ENCODE data around the gene PITX3. TPM values are rescaled to one million over a fixed set of nuclear protein-coding genes. Genes with fewer than 3 reads are reported as not detected.

PITX3 gene
- total and polyA plus RNA-seq, 10 of the 15 experiments (the other 5 are each of a cell fraction or from before 2014, with no cell fraction given): not detected

DNA sequence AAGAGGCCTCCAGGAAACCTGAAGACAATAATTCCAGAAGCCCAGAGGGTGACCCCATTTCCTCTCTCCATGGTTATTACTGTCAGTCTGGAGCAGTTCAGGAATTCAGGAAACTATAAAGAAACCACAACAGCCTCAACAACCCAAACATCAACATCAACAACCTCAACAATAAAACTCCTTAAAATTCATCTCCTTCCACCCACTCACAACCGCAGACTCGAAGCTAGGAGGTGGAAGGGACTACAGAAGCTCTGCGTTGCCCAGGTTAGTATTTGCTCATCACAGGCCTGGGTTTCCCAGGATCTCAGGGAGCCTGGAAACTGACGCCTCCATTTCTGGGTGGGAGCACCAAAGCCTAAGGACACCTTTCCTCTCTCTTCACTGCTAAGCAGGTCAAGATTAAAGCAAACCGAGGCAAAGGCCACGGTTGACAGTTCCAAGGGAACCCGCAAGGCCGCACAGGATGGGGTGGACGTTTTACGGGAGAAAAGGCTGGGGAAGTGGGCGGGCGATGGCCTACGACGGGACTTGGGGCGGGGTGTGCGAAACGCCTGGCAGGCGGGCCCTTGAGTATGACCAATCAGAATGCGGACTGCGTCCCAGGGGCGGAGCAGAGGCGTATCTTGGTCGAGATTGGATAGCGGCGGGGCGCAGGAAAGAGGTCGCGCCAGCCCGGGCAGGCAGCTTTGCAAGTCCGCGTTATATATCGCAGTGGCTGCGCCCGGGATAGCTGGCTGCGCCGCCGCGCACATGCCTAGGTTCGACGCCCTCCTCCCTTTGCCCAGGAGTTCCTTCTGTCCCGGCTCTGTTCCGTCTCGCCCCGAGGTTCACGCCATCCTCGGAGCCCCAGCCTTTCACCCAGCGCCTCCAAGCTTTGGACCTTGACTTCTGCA, 15.4 kb downstream of the PITX3 start, which contains the start of gene ELOVL3:
Gene ELOVL3 (plus strand): TSS at position 654 of the 896 bp plus-strand sequence. CDS start 250 bp downstream, outside the sequence.
- BruUV-seq (replicated peaks): no TSS peak
- Histone ChIP-seq H3K4me1 (ENCODE audit: control insufficient read depth, insufficient read depth, low read length) (peaks cover 11% of the 10 kb centered on the region), H3K9me3 (replicated peaks; ENCODE audit: control insufficient read depth, insufficient read depth, low read length) (no peaks in the 10 kb centered on the region), H3K27me3 (replicated peaks in 1 of 2; ENCODE audit: control insufficient read depth in 2 of 2, insufficient read depth in 2 of 2, low read length in 1 of 2) (peaks cover 5 to 7% of the 10 kb centered on the region in 2 experiments), H3K4me3 (peak within 1 kb of the TSS; percentile 54; the same call in 1 of the 2 replicates), H3K9ac (ENCODE audit: control insufficient read depth, insufficient read depth, low read length) (no peak within 1 kb of the TSS), H4K20me1 (ENCODE audit: control insufficient read depth, insufficient read depth) (no peaks in the 10 kb centered on the region), H3K36me3 (ENCODE audit: control insufficient read depth in 2 of 2, insufficient read depth in 2 of 2, low read length in 1 of 2) (no peaks in the 10 kb centered on the region), H3K79me2 (ENCODE audit: control insufficient read depth, insufficient read depth, low read length) (no peaks in the 10 kb centered on the region), H2AFZ (ENCODE audit: control insufficient read depth, low read depth, low read length) (peak within 1 kb of the TSS; percentile 90), H3K27ac (ENCODE audit: control insufficient read depth, insufficient read depth) (no peak within 1 kb of the TSS), H3K4me2 (ENCODE audit: control insufficient read depth, insufficient read depth) (peak within 1 kb of the TSS; percentile 93)
- ChIA-PET RAD21 (ENCODE audit: unreplicated experiment) (interaction anchor here (1.4 to 13.1 kb wide), 3 partner anchors 14 to 128 kb away, joined by 5 to 256 read pairs (median 18); no protein-coding TSS in a partner anchor), SMC1A (ENCODE audit: uncharacterized antibody, unreplicated experiment) (interaction anchor here (1.3 to 12.2 kb wide), 4 partner anchors 57 to 168 kb away, joined by 3 to 231 read pairs (median 8); no protein-coding TSS in a partner anchor), CTCF (interaction anchor here (1.0 to 15.4 kb wide), 9 partner anchors 9 to 254 kb away, joined by 3 to 632 read pairs (median 3); no protein-coding TSS in a partner anchor), POLR2A (no interaction called here)
- intact Hi-C loops (cut with micrococcal nuclease; ENCODE audit: unreplicated experiment): loop anchor here (5.0 kb wide), 1 partner anchor 251 kb away; no protein-coding TSS in a partner anchor
- FAIRE-seq (peak; percentile 96), ATAC-seq (peak; percentile 86), DNase-seq (ENCODE audit: low read depth, low spot score) (peak; percentile 53)
- WGBS (ENCODE audit: insufficient coverage, insufficient replicate concordance, low lambda C conversion rate, missing lambda C conversion rate): 5% methylated on average over 47 of the region's 47 CpGs
- in situ Hi-C loops (cut with MboI): loop anchor here (5.0 kb wide), 2 partner anchors 126 to 181 kb away; no protein-coding TSS in a partner anchor
- TF ChIP-seq EGR1 (IDR thresholded peaks at IDR 0.05; ENCODE audit: borderline replicate concordance in 1 of 2, low read depth in 2 of 2, low read length in 2 of 2): peak in 1 of 2 experiments; percentile 11; a peak in 1 of 3 replicates
- TF ChIP-seq MAX (IDR thresholded peaks at IDR 0.05; ENCODE audit: low read depth, low read length): peak; percentile 64; the same call in 1 of the 2 replicates
- no peak for TF ChIP-seq ZZZ3 (IDR thresholded peaks at IDR 0.05; ENCODE audit: control insufficient read depth, insufficient read length, low read depth)
- TF ChIP-seq ETV6 (conservative IDR thresholded peaks at IDR 0.05 in 1 of 2, IDR thresholded peaks at IDR 0.05 in 1 of 2; ENCODE audit: borderline replicate concordance in 1 of 2, low read depth in 1 of 2): no peak
- no peak for TF ChIP-seq TBL1XR1 (IDR thresholded peaks at IDR 0.05; ENCODE audit: low read depth, low read length)
- no peak for TF ChIP-seq BCL11A (IDR thresholded peaks at IDR 0.05; ENCODE audit: low read depth, low read length)
- TF ChIP-seq SUZ12 (IDR thresholded peaks at IDR 0.05; ENCODE audit: unreplicated experiment): no peak
- 0 out of 2 replicates have a peak, but pooled peaks have one; percentile 19 for TF ChIP-seq CHD2 (IDR thresholded peaks at IDR 0.05; ENCODE audit: borderline replicate concordance, low read depth, low read length)
- no peak for TF ChIP-seq RAD21 (IDR thresholded peaks at IDR 0.05; ENCODE audit: insufficient read depth, low read depth, low read length)
- no peak for TF ChIP-seq SUPT20H (IDR thresholded peaks at IDR 0.05; ENCODE audit: borderline replicate concordance, control insufficient read depth, low read depth, low read length)
- no peak for TF ChIP-seq PML (IDR thresholded peaks at IDR 0.05; ENCODE audit: low read length)
- no peak for TF ChIP-seq CHD1 (IDR thresholded peaks at IDR 0.05; ENCODE audit: low read depth, low read length)
- TF ChIP-seq ZNF274 (IDR thresholded peaks at IDR 0.05; ENCODE audit: insufficient read depth, insufficient read length): no peak
- TF ChIP-seq SP1 (IDR thresholded peaks at IDR 0.05; ENCODE audit: low read depth, low read length): peak; percentile 69
- TF ChIP-seq EED (IDR thresholded peaks at IDR 0.05; ENCODE audit: low read depth): no peak
- TF ChIP-seq CBX5 (IDR thresholded peaks at IDR 0.05; ENCODE audit: low read depth): no peak
- TF ChIP-seq RFX5 (IDR thresholded peaks at IDR 0.05; ENCODE audit: low read depth, low read length): no peak
- no peak for TF ChIP-seq USF1 (IDR thresholded peaks at IDR 0.05; ENCODE audit: borderline replicate concordance, extremely low read length, insufficient read depth, low read depth, low read length)
- TF ChIP-seq TCF12 (IDR thresholded peaks at IDR 0.05; ENCODE audit: low read depth, low read length): no peak
- TF ChIP-seq PAX5 (IDR thresholded peaks at IDR 0.05; ENCODE audit: borderline replicate concordance, low read depth, low read length): no peak
- TF ChIP-seq POLR2AphosphoS2 (IDR thresholded peaks at IDR 0.05; ENCODE audit: low read depth, low read length): no peak

Measured in GM12878 (cell line).